Kidney glomerular epithelial cell (primary cell): ENCODE measurements around the gene SERINC2.

ENCODE experiments used
- DNase-seq: peaks from one replicate; lab custom pipeline; 2025; lab: John Stamatoyannopoulos, UW

SERINC2 gene

GRCh38 chr1:31434101-31434871 lies 21.3 kb downstream of the SERINC2 start:
- DNase-seq = no peak

GRCh38 chr1:31434979-31435378 lies 22.0 kb downstream of the SERINC2 start:
- DNase-seq = no peak

GRCh38 chr1:31435471-31436409 lies 22.7 kb downstream of the SERINC2 start:
- no peak for DNase-seq

- DNase-seq = no peak
These were observed 23.8 kb downstream of the SERINC2 start for GRCh38 chr1:31436596-31437432.

- no peak for DNase-seq
These were observed 24.5 kb downstream of the SERINC2 start for GRCh38 chr1:31437433-31438037.

GRCh38 chr1:31439276-31439675 lies 26.3 kb downstream of the SERINC2 start:
- DNase-seq = no peak

GRCh38 chr1:31441073-31441472 lies 28.1 kb downstream of the SERINC2 start:
- no peak for DNase-seq

GRCh38 chr1:31441558-31441957 lies 28.5 kb downstream of the SERINC2 start:
- DNase-seq = no peak

GRCh38 chr1:31441970-31442647 lies 29.1 kb downstream of the SERINC2 start:
- DNase-seq = no peak

- DNase-seq = no peak
These were observed 29.6 kb downstream of the SERINC2 start for GRCh38 chr1:31442648-31442994.

GRCh38 chr1:31443673-31444072 lies 30.7 kb downstream of the SERINC2 start:
- no peak for DNase-seq

- DNase-seq = no peak
These were observed 31.9 kb downstream of the SERINC2 start for GRCh38 chr1:31444725-31445448.

- DNase-seq = no peak
These were observed 32.9 kb downstream of the SERINC2 start for GRCh38 chr1:31445951-31446350.

GRCh38 chr1:31447210-31447609 lies 34.2 kb downstream of the SERINC2 start:
- DNase-seq = no peak

- DNase-seq = no peak
These were observed 40.5 kb downstream of the SERINC2 start for GRCh38 chr1:31453384-31454079.

GRCh38 chr1:31458287-31458896 lies 45.4 kb downstream of the SERINC2 start:
- DNase-seq = no peak

GRCh38 chr1:31460027-31460426 lies 47.0 kb downstream of the SERINC2 start:
- no peak for DNase-seq

GRCh38 chr1:31467005-31467674 lies 54.1 kb downstream of the SERINC2 start:
- no peak for DNase-seq

GRCh38 chr1:31470794-31471315 lies 57.8 kb downstream of the SERINC2 start:
- DNase-seq = no peak
